Measurements from ENCODE around the gene HSPA4. TPM values are rescaled to one million over a fixed set of nuclear protein-coding genes. Genes with fewer than 3 reads are reported as not detected.

Gene HSPA4
- total RNA-seq, 1 donor from 2014 or later, result 107 TPM

DNA sequence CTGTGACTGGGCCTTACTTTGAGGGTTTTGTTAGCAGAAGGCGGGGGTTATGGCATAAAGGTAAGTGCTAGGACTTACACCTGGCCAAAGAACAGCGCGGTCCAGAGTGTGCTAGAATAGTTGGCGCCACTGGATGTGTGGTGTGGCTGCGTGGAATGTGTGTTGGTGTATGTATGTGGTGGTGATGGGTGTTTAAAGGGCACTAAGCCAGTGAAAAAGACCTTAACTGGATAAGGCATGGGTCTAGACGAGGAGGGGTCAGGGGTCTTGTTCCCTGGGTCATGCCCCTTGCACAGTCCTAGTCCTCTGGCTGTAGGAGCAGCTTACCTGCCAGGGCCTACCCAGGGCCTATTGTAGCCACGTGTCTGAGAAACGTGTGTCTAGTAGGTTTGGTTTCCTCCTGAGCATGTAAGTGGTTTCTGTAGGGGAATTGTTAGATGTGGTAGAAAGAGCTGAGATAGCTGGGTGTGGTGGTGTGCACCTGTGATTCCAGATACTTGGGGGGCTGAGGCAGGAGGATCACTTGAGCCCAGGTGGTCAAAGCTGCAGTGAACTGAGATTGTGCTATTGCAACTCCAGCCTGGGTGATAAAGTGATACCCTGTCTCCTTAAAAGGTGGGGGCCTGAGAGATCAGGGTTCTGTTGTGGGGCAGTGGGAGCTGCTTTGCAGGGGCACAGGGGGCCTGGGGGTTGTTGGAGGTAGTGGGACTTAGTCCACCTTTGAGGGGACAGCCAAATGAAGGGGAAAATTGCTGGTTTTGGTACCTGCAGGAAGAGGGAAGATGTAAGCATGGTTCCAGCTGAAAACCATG lies 55.2 kb downstream of the HSPA4 start:
- ATAC-seq, result peak; percentile 17

GRCh38 chr5:133108481-133108921 lies 56.7 kb downstream of the HSPA4 start:
- peak; percentile 14 for ATAC-seq

DNA sequence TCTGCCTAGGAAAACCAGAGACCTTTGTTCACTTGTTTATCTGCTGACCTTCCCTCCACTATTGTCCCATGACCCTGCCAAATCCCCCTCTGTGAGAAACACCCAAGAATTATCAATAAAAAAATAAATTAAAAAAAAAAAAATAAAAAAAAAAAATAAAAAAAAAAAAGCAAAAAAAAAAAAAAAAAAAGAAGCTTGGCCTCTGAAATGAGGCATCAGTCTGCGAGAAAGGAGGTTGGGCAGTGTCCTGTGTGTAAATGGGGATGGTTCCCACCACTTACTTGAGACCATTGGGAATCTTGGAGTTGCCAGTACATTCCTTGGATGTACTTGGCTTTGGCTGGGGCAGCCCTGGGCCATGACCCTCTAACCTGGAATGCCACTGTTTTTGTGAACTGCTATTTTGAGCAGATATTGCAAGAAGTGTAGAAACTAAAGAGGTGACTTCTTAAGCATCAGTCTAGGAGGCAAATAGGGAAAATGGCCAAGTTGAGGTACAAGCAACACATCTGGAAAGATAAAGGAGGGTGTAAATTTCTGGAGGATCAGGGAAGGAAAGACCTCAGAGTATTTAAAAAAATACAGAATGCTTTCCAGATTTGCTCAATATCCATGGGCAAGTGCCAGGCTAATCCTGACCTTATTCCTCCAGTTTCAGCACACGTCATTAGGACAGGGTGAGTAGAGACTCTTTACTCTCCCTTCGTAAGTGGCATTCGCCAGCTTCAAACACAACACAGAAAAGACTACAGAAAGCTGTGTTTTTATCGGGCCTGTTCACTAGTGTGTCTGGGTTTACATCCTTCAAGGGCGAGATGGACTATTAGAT lies 58.1 kb downstream of the HSPA4 start:
- ATAC-seq, result no peak

GRCh38 chr5:133110709-133111108 lies 58.9 kb downstream of the HSPA4 start:
- no peak for ATAC-seq

DNA sequence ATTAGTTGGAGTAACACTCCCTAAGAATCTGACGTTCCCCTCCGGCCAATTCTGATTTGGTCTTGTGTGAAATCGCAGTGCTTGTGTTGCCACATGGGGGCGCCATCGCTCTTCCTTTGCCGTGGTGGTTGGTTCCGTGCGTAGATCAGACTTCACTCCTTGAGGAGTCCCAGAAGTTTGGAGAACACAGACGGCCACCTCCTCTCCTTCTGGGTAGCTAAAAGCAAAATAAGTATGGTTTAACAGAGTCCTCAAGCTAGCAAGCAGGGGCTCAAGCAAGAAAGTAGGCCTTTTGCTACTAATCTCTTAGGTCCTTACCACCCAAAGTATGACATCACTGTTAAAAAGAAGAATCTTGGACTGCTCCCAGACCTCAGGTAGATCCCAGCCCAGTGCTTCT lies 59.5 kb downstream of the HSPA4 start:
- ATAC-seq, result peak; percentile 77

DNA sequence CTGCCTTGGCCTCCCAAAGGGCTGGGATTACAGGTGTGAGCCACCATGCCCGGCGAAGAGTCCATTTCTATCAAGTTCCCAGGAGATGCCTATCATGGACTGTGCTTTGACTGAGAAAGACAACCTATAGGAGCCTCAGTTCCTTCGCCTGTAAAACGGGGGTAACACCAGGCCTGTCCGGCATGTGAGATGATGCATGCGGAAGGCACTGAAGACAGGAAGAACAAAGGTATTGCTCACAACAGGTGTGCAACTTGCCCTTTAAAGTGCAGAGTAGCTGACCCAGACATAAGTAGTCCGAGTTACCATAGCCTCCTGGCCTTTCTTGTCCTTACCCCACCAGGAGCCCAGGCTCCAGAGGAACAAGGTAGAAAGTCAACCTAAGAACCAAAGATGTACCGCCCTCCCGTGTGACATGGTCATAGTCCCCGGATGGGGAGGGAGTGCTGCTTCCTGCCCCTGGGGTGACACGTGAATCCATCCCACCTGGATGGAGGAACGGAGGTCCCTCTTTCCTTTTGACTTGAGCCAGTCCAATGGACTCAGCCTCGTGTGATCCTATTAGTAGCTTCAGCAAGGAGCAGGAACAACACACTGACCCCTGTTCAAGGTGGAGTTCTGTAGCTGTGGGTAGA lies 60.3 kb downstream of the HSPA4 start:
- ATAC-seq, result no peak

- ATAC-seq, result no peak
Measured at GRCh38 chr5:133113331-133114061, 61.7 kb downstream of the HSPA4 start.

DNA sequence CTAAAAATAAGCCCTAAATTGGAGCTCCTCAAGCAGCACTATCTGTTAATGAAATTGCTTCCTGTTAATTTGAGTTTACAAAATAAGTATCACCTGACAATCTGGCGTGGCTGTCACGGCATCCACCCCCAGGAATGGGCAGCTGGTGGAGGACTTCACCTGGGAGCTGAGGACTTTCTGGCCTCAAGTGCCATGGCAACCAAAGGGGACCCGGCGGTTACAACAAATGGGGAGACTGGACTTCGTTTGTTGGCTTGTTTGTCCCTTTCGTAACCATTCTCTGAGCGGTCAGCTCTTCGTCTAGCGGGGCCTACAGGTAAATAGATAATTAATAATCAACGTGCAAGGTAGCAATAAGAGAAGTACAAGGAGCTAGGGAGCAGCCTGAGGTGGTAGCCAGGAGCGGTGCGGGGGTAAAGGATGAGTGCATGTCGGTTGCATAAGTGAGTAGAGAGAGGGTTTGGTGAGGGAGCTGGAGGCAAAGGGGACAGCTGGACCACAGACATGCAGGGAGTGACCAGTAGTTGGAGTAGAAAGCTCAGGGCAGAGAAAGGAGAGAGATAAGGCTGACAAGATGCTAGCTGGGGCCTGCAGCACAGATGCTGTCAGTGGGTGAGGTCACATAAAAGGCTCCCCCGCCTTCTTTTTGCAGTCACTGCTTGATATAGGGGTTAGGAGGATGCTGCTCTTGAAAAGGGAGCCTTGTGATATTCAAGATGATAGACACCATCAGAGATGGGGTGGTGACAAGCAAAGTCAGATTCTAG lies 62.5 kb downstream of the HSPA4 start:
- ATAC-seq, result no peak

DNA sequence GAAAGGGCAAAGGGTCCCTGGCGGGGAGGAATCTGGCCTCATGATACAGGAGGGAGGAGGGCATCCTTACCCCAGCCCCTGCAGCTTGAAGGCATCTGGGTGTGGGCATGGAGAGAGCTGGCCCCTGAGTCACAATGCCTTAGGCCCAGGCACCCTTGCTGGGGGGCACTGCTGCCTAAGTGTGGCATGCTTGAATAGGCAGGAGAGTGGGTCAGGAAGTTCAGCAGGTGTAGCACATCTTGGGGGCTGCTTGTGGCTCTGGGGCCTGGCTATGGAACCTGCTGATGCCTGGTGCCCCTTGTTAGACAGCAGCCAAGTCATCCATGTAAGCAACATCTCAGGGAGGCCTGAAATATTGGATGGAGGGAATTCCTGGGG lies 63.1 kb downstream of the HSPA4 start:
- no peak for ATAC-seq

DNA sequence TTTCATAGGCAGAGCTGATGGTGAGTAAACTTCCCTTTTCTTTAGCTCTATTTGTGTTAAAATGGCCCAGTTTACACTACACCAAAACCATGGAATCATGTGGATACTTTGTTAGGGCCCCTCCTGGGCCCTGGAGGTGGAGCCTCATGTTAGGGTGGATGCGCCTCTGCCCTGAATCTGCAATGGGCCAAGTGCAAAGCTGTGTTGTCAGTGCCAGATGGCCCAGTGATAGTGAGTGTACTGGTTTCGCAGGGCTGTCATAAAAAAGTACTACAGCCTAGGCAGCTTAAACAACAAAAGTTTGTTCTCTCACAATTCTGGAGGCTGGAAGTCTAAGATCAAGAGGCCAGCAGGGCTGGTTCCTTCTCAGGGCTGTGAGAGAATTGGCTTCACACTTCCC lies 64.8 kb downstream of the HSPA4 start:
- no peak for ATAC-seq

DNA sequence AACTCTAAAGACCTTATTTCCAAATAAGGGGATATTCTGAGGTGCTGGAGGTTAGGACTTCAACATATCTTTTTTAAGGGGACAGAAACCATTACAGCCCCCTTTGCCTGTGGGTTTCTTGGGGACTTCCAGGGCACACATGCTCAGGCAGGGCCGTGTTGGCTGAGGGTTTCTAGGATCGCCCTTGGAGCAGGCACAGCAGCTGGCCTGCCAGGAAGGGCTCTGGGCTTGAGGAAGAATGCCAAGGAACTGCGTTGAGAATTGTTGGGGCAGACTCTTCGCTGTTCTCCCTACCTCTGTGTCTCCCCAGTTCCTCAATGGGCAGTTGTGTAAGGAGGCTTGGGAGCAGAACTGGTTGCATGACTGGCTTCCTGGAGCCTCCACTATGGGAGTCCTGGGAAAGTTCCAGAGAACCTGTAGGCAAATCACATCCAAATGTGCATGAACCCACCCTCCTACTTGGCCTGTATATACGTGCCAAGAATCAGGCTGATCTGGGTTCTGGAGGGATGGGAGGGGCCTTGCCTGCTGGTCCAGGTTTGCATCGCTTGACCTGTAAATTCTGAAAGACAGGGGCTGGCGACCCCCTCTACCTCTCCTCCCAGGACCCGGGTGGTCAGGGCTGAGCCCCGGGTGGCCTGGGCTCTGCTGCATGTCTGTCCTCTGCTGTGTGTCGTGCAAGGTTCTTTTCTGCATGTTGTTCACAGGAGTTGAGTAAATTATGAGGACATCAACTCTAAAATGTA lies 65.5 kb downstream of the HSPA4 start:
- no peak for ATAC-seq

DNA sequence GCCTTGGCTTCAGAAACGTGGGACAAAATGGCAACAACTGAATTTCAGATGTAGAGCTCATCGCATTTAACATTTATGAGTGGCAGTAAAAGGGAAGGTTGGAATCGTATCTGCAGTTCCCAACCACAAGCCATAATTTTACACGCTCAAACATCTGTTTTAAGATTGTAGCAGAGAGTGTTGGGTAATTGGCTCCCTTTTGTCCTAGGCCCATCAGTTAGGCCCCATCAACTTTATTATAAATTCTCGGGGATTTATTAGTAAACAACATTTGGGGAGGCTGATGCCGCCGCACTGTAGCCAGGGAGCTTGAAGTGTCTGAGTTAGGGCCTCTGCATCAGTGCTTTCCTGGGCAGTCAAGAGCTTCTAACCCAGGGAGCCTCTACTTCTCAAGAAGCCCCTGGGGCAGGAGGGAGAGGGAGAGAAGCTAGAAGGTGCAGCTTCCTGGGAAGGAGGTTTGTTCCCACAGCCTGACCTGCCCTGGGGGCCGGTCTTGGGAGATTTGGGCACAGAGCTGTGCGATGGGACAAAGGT lies 66.2 kb downstream of the HSPA4 start:
- ATAC-seq, result no peak

GRCh38 chr5:133118741-133119140 lies 66.9 kb downstream of the HSPA4 start:
- ATAC-seq, result no peak

DNA sequence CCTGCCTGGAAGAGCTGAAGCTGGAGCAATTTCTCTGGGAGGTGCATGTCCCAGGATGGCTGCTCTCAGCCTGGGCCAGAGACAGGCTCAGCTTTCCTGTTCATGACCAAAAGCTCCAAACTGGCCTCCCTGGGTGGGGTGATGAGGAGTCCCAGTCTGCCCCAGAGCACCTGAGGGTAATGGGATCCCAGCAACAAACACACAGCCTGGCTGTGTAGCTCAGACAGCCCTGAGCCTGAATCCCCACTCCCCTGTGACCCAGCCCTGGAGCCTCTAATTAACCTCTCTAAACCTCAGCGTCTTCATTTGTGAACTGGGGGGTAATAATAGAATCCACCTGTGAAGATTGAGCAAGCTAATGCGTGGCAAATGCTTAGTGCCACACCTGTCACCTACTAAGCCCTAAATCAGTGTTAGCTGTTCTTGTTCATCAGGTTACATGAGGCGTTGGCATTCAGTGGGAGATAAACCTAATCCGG lies 67.5 kb downstream of the HSPA4 start:
- peak; percentile 87 for ATAC-seq

DNA sequence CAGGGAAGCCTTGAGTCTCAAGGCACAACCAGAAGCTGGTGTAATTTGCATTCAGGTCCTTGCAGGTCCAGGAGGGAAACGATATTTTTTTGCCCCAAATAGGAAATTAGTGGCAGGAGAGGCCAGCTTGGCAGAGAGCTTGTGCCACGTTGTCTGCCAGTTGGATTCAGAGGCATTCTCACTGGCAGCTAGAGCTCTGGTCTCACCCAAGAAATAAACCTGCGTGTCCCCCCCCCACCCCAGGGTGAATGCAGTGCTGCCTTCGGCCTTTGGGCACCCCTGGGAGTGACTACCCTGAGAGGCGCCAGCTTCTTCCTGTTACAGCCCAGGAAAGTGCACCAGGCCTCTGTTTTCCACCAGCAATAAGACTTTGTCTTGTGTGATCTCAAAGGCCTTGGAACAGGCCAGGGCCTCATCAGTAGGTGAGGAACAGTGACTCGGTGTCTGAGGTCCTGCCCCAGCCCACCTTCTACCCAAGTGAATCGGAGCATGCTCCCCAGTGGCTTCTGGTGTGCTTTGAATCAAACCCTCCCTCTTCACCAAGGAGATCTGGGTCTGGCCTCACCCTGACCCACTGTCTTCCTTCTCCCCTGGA lies 68.4 kb downstream of the HSPA4 start:
- ATAC-seq, result no peak

- peak; percentile 53 for ATAC-seq
Measured at GRCh38 chr5:133121080-133121479, 69.3 kb downstream of the HSPA4 start.

DNA sequence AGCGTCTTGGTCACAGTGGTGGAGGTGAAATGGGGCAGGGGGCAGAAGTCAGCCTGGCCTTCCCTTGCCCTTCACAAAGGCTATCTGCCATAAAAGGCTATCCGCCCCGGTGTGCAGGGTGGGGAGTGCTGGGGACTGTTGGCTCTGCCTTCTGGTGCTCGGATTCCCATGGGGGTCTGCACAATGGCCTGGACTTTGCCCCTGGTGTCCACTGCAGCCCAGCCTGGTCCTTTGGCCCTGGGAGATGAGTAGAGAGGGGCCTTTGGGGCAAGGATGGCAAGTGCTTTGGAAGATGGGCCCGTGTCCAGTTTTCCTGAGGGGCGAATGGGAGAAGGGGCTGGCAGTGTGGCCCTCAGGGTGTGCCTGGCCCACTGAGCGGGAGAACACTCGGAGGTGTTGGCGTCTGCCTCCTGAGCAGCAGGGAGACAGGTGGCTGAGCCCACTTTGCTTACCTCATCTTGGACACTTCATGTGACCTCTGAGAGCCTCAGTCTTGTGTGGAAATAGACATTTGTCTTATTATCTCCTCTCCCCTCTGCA lies 69.9 kb downstream of the HSPA4 start:
- ATAC-seq, result no peak

- no peak for ATAC-seq
Measured at GRCh38 chr5:133122711-133123110, 70.9 kb downstream of the HSPA4 start.

DNA sequence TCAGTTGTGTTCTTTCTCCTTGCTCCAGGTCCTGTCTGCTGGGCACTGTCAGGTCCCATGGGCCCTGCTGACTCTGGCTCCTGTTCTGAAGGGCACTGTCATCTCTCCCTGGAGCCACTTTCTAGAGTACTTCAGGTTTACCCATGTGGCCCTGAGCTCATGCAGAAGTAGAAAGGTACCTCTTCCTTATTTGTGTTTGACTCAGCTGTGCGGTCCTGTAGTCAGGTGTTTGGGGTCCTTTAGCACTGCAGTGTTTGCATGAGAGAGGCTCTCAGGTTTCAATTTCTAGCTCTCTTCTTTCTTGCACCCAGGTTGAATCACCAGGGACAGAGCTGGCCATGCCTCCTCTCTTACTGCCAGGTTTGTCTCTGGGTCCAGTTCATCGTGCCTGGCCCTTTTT lies 71.5 kb downstream of the HSPA4 start:
- no peak for ATAC-seq

DNA sequence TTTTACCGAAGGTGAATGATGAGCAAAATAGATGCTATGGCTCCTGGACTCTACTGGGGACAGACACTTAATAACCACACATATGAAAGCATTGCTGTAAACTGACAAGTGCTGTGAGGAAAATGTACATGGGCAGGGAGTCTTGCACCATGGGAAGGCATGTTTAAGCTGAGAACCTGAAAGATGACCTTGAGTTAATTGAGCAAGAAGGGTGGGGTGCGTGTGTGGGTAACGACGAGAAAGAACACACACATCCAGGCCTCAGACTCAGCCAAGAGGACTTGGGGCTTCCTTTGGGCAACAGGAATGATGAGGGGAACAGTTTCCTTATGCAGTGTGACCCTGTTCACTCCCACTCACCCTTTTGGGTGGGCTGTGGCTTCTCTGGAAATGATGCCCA lies 73.1 kb downstream of the HSPA4 start:
- ATAC-seq, result peak; percentile 66

Measured in esophagus mucosa (tissue), 1 donor.